Measurements from ENCODE around the gene ZNF292.

ZNF292 gene

DNA sequence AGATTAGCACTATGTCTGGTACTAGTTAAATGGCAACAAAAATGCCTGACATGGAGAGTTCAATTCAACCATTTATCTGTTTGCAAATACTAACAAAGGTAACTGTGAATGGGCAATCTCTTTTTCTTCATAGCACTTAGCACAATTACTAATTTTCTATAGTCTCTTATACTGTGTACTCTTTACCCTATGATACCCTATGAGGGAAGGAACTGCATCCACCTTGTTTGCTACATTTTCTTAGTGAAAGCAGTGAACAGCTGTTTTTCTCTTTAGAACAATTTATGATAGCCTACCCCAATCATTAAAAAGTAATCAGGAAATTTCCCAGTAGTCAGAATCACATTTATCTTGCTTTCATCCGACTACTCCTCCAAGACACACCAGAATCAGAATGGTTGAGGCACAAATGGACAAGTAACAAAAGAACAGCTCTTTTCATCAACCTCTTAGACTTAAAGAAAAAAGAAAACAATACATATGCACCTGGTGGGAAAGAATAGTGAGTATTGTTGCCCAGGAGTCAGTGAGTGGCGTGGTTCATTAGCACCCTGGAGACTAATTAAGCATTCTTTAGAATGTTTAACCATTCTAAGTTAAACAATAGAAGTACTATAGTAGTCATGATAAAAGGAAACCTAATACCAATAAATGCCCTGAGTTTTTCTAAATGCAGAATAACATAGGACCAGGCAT, 16.7 kb downstream of the ZNF292 start:
- Histone ChIP-seq H3K9ac (ENCODE audit: low read depth, low read length) (no peak overlapping the region), H4K20me1 (ENCODE audit: insufficient read depth, low read length) (peaks cover 89% of the 10 kb centered on the region), H3K36me3 (ENCODE audit: insufficient read depth, low read length) (peaks cover 28% of the 10 kb centered on the region), H3K27ac (ENCODE audit: low read length) (no peak overlapping the region), H3K79me2 (ENCODE audit: insufficient read depth, low read length) (peaks cover 100% of the 10 kb centered on the region), H3K27me3 (ENCODE audit: insufficient read depth, low read length, poor library complexity) (no peaks in the 10 kb centered on the region), H3K9me3 (ENCODE audit: insufficient read depth, low read length, severe bottlenecking) (no peaks in the 10 kb centered on the region), H3K4me2 (ENCODE audit: insufficient read depth, low read length) (no peak overlapping the region), H3K4me1 (ENCODE audit: insufficient read depth, low read length) (peaks cover under 1% of the 10 kb centered on the region), H3K4me3 (ENCODE audit: low read depth in 1 of 2, low read length in 2 of 2) (no peak overlapping the region), H2AFZ (ENCODE audit: low read depth, low read length) (no peak overlapping the region)
- TF ChIP-seq, protein P1, sequence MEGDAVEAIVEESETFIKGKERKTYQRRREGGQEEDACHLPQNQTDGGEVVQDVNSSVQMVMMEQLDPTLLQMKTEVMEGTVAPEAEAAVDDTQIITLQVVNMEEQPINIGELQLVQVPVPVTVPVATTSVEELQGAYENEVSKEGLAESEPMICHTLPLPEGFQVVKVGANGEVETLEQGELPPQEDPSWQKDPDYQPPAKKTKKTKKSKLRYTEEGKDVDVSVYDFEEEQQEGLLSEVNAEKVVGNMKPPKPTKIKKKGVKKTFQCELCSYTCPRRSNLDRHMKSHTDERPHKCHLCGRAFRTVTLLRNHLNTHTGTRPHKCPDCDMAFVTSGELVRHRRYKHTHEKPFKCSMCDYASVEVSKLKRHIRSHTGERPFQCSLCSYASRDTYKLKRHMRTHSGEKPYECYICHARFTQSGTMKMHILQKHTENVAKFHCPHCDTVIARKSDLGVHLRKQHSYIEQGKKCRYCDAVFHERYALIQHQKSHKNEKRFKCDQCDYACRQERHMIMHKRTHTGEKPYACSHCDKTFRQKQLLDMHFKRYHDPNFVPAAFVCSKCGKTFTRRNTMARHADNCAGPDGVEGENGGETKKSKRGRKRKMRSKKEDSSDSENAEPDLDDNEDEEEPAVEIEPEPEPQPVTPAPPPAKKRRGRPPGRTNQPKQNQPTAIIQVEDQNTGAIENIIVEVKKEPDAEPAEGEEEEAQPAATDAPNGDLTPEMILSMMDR (IDR thresholded peaks at IDR 0.05; ENCODE audit: borderline replicate concordance, extremely low read depth, low read length, poor library complexity, severe bottlenecking), result no peak
- TF ChIP-seq EZH2 (IDR thresholded peaks at IDR 0.05; ENCODE audit: borderline replicate concordance, low read depth, low read length, severe bottlenecking), result no peak
- DNase-seq (no peak), ATAC-seq (ENCODE audit: insufficient read depth, low read depth) (no peak)

- no peaks in the 10 kb centered on the region; the same call in 1 of the 2 replicates for H3K4me1 ChIP-seq (ENCODE audit: insufficient read depth, low read length)
- TF ChIP-seq EZH2 (IDR thresholded peaks at IDR 0.05; ENCODE audit: borderline replicate concordance, low read depth, low read length, severe bottlenecking), result no peak
- TF ChIP-seq, protein P1 (IDR thresholded peaks at IDR 0.05; ENCODE audit: borderline replicate concordance, extremely low read depth, low read length, poor library complexity, severe bottlenecking), result no peak
- ATAC-seq (ENCODE audit: insufficient read depth, low read depth) (no peak), DNase-seq (no peak)
- H3K79me2 ChIP-seq (ENCODE audit: insufficient read depth, low read length), result peaks cover 100% of the 10 kb centered on the region
- no peak overlapping the region for H2AFZ ChIP-seq (ENCODE audit: low read depth, low read length)
- H3K27me3 ChIP-seq (ENCODE audit: insufficient read depth, low read length, poor library complexity), result no peaks in the 10 kb centered on the region
- no peaks in the 10 kb centered on the region for H3K9me3 ChIP-seq (ENCODE audit: insufficient read depth, low read length, severe bottlenecking)
- no peak overlapping the region for H3K4me2 ChIP-seq (ENCODE audit: insufficient read depth, low read length)
- no peak overlapping the region for H3K27ac ChIP-seq (ENCODE audit: low read length)
- H4K20me1 ChIP-seq (ENCODE audit: insufficient read depth, low read length), result peaks cover 89% of the 10 kb centered on the region
- peaks cover 32% of the 10 kb centered on the region for H3K36me3 ChIP-seq (ENCODE audit: insufficient read depth, low read length)
- no peak overlapping the region for H3K9ac ChIP-seq (ENCODE audit: low read depth, low read length)
- H3K4me3 ChIP-seq (ENCODE audit: low read depth in 1 of 2, low read length in 2 of 2), result no peak overlapping the region
Observed at GRCh38 chr6:87174078-87174579, 18.8 kb downstream of the ZNF292 start.

DNA sequence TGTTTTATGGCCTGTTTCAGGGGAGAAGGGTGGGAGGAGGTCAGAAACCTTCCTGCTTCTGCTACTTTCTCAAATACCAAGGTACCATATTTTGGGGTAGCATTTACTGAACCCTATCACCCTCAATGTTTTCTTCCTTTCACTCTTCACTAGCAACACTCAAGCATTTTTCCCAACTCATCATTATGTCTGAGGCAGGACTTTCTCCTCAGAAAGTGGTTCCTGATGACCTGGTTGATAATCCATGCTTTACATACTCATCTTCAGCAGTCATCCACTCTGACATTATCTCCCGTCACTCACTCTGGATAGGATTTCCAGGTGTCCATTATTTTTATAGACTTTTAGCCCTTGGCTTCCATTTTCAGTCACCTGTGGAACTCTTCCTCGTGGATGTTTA, 21.1 kb downstream of the ZNF292 start:
- H3K79me2 ChIP-seq (ENCODE audit: insufficient read depth, low read length), result peaks cover 100% of the 10 kb centered on the region
- H3K4me3 ChIP-seq (ENCODE audit: low read depth in 1 of 2, low read length in 2 of 2), result no peak overlapping the region
- H3K27me3 ChIP-seq (ENCODE audit: insufficient read depth, low read length, poor library complexity), result no peaks in the 10 kb centered on the region
- no peak overlapping the region for H3K9ac ChIP-seq (ENCODE audit: low read depth, low read length)
- H3K9me3 ChIP-seq (ENCODE audit: insufficient read depth, low read length, severe bottlenecking), result no peaks in the 10 kb centered on the region
- H3K4me1 ChIP-seq (ENCODE audit: insufficient read depth, low read length), result no peaks in the 10 kb centered on the region
- H3K36me3 ChIP-seq (ENCODE audit: insufficient read depth, low read length), result peaks cover 40% of the 10 kb centered on the region
- no peak overlapping the region for H3K4me2 ChIP-seq (ENCODE audit: insufficient read depth, low read length)
- DNase-seq (no peak), ATAC-seq (ENCODE audit: insufficient read depth, low read depth) (no peak)
- TF ChIP-seq, protein P1 (IDR thresholded peaks at IDR 0.05; ENCODE audit: borderline replicate concordance, extremely low read depth, low read length, poor library complexity, severe bottlenecking), result no peak
- TF ChIP-seq EZH2 (IDR thresholded peaks at IDR 0.05; ENCODE audit: borderline replicate concordance, low read depth, low read length, severe bottlenecking), result no peak
- no peak overlapping the region for H3K27ac ChIP-seq (ENCODE audit: low read length)
- peaks cover 93% of the 10 kb centered on the region for H4K20me1 ChIP-seq (ENCODE audit: insufficient read depth, low read length)
- H2AFZ ChIP-seq (ENCODE audit: low read depth, low read length), result no peak overlapping the region
